Measurements from ENCODE around the gene EML4.

The EML4 gene

GRCh38 chr2:42225573-42225972, 56.4 kb downstream of the EML4 start:
- no peak for DNase-seq (ENCODE audit: low read depth)

DNA sequence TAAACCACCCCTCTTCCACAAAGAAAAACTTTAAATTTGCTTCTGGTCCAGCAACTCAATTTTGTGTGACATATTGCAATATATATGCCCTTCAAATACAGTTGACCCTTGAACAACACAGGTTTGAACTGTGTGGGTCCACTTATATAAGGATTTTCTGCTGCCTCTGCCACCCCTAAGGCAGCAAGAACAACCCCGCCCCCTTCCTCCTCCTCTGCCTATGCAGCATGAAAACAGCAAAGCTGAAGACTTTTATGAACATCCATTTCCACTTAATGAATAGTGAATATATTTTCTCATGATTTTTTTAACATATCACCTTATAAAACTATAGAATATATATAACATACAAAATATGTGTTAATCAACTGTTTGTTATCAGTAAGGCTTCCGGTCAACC, 58.3 kb downstream of the EML4 start:
- no peak for DNase-seq (ENCODE audit: low read depth)

- DNase-seq (ENCODE audit: low read depth) = no peak
Observed at GRCh38 chr2:42228101-42228500, 58.9 kb downstream of the EML4 start.

DNA sequence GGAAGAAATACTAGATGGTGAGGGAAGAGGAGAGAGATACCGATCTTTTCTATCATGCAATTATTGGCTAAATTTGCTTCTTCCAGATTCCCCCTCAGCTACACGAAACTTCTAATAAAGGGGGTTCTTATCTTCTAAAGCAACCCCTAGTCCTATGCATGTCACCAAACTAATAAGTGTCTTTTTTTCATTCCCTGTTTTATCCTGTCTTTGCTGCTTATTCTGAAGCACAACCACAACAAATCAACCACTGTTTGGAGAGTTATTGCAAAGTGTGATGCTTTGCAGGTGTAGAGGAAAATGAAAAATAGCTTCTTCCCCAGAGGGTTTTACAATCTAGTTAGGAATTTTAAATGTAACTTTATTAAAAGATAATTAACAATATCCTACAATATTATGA, 60.8 kb downstream of the EML4 start:
- DNase-seq (ENCODE audit: low read depth) = no peak

- DNase-seq (ENCODE audit: low read depth) = no peak
Observed at GRCh38 chr2:42230891-42231290, 61.7 kb downstream of the EML4 start.

DNA sequence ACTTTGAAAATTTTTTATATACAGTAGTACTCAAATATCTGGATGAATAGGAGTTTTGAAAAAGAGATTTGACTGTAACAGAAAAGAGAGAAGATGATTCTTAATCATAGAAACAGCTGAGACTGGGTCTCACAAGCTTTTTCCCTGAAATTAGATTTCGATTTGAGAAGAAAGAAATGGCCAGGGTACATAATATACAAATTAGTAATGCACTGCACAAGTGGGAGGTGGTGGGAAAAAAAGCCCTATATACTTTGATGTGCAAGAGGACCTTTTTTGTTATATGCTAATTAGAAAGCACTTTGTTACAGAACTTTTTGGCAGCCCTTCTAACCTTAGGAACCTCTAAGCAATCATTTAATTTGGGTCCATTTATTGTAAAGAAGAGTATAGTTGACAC, 62.9 kb downstream of the EML4 start:
- DNase-seq (ENCODE audit: low read depth) = no peak

DNA sequence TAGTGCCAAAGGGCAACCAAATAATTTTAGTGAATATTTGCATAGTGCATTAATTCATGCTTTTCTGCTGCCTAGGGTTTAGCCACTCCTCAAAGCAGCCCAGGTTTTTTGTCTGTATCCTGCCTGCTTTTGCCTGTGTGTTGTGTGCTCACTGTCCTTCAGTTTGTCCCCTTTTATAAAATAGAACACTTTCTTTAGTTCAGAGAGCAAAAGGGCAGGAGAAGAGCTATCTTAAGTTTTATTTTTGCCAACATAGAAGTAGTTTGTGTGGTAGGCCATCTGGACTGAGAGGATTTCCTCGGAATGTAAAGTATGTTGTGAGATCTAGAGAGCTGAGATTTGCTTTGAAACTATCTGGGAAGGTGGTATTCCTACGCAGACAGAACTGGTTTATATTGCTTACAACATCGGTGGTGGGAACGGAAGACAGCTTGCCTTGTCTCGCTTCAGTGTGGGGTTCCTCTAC, 64.9 kb downstream of the EML4 start:
- no peak for DNase-seq (ENCODE audit: low read depth)

DNA sequence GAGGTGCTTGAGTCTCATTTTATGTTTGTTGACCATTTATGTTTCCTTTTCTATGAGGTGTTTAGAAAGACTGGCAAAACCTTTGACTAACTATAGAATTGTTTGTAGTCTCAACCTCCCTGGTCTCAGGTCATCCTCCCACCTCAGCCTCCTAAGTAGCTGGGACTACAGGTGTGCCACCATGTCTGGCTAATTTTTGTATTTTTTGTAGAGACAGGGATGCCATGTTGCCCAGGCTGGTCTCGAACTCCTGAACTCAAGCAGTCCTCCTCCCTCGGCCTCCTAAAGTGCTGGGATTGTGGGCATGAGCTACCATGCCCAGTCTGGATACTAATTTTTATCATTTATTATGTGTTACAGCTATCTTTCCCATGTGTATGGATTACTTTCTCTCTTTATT, 67.8 kb downstream of the EML4 start:
- DNase-seq (ENCODE audit: low read depth) = no peak

DNA sequence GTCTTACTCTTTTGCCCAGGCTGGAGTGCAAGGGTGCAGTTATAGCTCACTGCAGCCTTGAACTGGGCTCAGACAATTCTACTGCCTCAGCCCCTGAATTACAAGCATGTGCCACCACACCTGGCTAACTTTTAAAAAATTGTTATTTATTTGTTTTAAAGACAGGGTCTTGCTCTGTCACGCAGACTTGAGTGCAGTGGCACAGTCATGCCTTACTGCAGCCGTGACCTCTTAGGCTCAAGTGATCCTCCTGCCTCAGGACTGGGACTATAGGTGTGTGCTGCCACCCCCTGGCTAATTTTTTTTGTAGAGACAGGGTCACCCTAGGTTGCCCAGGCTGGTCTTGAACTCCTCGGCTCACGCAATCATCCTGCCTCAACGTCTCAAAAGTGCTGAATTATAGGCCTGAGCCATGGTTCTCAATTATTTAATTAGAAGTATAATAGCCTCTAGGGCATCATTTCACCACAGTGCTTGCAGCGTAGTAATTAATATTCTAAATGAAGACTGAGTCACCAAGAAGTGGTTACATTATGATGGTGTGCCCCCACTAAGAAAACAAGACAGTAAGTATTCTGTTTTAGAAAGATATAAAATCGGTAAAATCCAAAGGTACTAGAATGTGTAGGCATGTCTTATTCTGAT, 69.6 kb downstream of the EML4 start:
- DNase-seq (ENCODE audit: low read depth) = peak; percentile 11

DNA sequence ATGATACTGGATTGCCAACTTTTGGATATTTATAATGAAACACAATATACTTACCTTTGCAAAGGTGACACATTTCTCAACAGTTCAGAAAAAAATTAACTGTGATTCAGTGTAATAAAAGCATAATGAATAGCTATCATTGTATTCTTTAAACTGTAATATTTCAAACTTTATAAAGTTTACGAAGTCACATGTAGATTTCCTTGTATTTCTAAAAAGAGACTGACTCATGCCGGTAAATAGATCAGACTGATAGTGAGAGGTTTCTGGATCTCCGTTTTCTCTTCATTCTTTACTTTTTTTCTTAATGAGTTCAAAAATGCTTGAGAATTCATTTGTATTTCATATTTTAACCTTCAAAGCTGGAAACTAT, 70.1 kb downstream of the EML4 start:
- DNase-seq (ENCODE audit: low read depth) = no peak

DNA sequence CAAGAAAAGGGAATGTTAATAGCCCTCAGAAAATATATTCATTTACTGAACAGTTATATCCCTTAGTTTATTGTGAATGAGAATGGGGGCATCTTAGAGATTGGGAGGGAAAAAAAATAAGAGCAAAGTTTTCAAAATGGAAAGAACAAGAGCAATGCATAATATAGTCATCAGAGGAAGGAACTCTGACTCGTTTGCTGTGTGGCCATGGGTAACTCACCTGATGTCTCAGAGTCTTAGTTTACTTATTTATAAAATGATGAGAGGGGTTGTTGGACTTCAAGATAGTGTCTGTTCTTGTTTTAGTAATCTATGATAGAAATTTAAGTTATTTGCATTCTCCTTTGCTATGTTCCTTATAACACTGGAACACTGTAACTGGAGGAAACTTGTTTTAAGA, 70.7 kb downstream of the EML4 start:
- DNase-seq (ENCODE audit: low read depth) = no peak

DNA sequence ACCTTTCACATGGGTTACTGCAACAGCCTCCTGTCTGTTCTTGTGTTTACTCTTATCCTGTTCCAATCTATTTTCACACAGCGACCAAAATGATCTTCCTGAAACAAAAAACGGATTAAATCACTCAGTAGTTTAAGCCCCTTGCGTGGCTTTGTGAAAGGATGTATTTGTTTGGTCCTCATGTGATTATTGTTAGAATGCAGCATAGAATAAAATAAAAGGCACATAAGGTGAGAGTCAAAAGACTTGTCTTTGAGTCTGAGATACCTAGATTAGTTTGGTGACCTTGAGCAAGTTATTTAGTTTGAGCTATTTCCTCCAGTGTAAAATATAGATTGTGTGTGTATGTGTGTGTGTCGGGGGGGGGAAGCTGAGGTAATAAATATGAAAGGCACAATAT, 72.4 kb downstream of the EML4 start:
- no peak for DNase-seq (ENCODE audit: low read depth)

GRCh38 chr2:42243297-42243696, 74.1 kb downstream of the EML4 start:
- no peak for DNase-seq (ENCODE audit: low read depth)

DNA sequence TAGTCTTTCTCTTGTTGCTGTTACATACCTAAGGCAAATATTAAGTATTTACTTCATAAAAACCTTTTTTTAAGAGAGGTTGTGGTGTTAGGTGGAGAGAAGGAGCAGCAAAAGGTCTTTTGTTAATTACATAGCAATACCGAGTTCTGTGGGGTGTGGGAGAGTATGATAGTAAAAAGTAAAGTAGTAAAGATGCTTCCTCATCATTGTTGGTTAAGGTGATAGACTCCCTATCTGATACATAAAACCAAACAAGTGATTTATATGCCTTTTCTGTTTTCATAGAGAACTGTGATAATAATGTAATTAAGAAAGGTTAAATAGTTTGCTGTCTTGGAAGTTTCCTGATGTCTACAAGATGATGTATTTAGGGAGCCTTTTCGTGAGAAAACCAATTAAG, 75.4 kb downstream of the EML4 start:
- no peak for DNase-seq (ENCODE audit: low read depth)

GRCh38 chr2:42245396-42245795, 76.2 kb downstream of the EML4 start:
- DNase-seq (ENCODE audit: low read depth) = no peak

DNA sequence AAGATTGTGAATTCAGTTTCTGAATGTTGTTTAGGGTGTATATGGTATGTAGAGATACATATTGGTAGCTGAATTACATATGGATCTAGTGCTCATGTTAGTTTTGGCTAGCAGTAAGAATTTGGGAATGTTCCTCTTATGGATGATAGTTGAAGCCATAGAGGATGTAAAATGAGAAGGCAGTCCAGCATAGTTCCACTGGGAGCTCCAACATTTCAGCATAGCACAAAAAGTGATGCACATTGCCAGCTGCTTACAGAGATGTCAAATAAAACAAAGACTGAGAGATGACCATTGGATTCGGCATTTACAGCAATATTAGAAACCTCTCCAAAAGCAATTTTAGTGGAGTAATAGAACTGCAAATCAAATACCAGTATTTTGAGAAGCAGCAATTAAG, 77.4 kb downstream of the EML4 start:
- peak; percentile 13 for DNase-seq (ENCODE audit: low read depth)

GRCh38 chr2:42248846-42249245, 79.7 kb downstream of the EML4 start:
- DNase-seq (ENCODE audit: low read depth) = no peak

- no peak for DNase-seq (ENCODE audit: low read depth)
Observed at GRCh38 chr2:42249284-42249683, 80.1 kb downstream of the EML4 start.

- no peak for DNase-seq (ENCODE audit: low read depth)
Observed at GRCh38 chr2:42249887-42250286, 80.7 kb downstream of the EML4 start.

- no peak for DNase-seq (ENCODE audit: low read depth)
Observed at GRCh38 chr2:42250925-42251324, 81.8 kb downstream of the EML4 start.

- no peak for DNase-seq (ENCODE audit: low read depth)
Observed at GRCh38 chr2:42252464-42252863, 83.3 kb downstream of the EML4 start.

- DNase-seq (ENCODE audit: low read depth) = peak; percentile 24
Observed at GRCh38 chr2:42254186-42254895, 85.2 kb downstream of the EML4 start.

DNA sequence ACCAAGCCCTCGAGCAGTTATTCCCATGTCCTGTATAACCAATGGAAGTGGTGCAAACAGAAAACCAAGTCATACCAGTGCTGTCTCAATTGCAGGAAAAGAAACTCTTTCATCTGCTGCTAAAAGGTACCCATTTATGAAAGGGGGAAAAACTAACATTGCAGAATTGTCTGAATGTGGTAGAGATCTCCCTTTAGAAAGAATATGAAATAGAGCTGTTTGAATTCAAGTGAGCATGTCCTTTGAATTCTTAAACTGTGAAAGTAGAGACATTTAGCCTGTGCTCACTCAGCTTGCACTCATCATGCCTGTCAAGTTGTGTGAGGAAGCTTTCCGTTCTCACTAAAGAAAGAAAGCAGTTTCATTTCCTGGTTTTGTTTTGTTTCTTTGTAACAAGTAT, 87.4 kb downstream of the EML4 start:
- DNase-seq (ENCODE audit: low read depth) = no peak
